Measurements from ENCODE around the gene PTPRD.

GRCh38 chr9:10112070-10112469 lies 500.7 kb downstream of the PTPRD start:
- no peak for TF ChIP-seq CTCF (IDR thresholded peaks at IDR 0.05; ENCODE audit: low read depth, low read length, poor library complexity, severe bottlenecking)
- TF ChIP-seq EZH2phosphoT487 (IDR thresholded peaks at IDR 0.05; ENCODE audit: borderline replicate concordance, low read length), result no peak

Measured in DOHH2 (cell line).